Measurements from ENCODE around the gene SARS2.
"Not testable (repeated sequence)": the region's sequence is repeated elsewhere in the genome, so short reads cannot be mapped to it uniquely, and the experiment has no call there.

SARS2 gene, protein sequence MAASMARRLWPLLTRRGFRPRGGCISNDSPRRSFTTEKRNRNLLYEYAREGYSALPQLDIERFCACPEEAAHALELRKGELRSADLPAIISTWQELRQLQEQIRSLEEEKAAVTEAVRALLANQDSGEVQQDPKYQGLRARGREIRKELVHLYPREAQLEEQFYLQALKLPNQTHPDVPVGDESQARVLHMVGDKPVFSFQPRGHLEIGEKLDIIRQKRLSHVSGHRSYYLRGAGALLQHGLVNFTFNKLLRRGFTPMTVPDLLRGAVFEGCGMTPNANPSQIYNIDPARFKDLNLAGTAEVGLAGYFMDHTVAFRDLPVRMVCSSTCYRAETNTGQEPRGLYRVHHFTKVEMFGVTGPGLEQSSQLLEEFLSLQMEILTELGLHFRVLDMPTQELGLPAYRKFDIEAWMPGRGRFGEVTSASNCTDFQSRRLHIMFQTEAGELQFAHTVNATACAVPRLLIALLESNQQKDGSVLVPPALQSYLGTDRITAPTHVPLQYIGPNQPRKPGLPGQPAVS

DNA sequence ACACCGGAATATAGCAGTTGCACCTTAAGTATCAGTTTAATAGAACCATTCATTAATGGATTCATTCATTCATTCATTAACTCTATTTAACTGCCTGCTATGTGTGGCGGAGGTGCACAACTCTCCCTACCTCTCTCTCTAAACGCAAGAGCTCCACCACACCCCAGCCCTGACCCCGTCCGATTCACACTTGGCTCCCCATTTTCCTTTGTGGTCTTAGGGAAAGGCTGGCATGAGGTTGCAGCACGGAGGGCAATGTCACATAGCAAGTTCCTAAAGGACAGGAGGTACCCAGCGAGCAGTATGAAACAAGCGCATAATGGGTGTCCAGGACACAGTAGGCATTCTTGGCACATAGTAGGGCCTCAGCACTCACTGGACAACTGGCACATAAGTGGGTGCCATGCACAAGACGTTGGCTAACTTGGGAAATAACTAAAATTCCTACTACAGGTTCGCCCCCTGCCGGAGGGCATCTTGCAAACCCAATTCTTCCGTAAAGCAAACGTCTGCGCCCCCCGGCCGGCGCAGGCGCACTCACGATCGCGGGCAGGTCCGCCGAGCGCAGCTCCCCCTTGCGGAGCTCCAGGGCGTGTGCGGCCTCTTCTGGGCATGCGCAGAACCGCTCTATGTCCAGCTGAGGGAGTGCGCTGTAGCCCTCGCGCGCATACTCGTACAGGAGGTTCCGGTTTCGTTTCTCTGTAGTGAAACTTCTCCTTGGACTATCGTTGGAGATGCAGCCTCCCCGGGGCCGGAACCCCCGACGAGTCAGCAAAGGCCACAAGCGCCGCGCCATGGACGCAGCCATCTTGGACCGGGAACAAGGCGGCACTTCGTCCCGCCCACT, at the start of gene SARS2:
Gene SARS2, minus strand, starts transcription at position 835 of the 847 bp plus-strand sequence. Its CDS starts 27 bp downstream, at position 808.
- no peak for FAIRE-seq

DNA sequence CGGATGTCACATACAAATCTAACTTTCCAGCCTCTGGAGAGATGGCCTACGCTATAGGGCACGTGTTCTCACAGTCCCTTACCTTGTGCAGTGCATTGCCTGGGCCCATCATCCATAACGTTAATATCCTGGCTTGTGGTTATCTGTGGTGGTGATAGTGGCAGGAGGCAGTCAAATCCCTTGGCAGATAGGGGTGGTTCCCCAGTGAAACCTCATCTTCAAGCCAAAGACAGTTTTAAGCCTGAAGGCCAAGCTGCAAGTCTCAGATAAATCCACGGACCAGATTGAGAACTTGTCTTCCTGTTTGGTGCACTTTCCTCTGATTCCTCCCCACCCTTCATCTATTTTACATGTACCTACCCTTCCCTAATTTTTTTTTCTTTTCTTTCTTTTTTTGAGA, 49.2 kb upstream of the SARS2 start:
- no peak for FAIRE-seq

DNA sequence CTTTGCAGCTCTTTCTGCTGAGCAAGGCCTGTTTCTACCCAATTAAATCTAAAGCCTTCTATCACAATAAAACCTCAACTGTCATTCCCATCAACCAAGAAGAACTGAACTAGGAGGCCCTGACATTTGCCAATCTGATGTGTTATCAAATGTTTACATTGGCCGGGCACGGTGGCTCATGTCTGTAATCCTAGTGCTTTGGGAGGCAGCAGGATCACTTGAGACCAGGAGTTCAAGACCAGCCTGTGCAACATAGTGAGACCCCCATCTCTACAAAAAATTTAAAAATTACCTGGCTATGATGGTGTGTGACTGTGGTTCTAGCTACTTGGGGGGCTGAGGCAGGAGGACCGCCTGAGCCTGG, 47.7 kb upstream of the SARS2 start:
- FAIRE-seq: no peak

DNA sequence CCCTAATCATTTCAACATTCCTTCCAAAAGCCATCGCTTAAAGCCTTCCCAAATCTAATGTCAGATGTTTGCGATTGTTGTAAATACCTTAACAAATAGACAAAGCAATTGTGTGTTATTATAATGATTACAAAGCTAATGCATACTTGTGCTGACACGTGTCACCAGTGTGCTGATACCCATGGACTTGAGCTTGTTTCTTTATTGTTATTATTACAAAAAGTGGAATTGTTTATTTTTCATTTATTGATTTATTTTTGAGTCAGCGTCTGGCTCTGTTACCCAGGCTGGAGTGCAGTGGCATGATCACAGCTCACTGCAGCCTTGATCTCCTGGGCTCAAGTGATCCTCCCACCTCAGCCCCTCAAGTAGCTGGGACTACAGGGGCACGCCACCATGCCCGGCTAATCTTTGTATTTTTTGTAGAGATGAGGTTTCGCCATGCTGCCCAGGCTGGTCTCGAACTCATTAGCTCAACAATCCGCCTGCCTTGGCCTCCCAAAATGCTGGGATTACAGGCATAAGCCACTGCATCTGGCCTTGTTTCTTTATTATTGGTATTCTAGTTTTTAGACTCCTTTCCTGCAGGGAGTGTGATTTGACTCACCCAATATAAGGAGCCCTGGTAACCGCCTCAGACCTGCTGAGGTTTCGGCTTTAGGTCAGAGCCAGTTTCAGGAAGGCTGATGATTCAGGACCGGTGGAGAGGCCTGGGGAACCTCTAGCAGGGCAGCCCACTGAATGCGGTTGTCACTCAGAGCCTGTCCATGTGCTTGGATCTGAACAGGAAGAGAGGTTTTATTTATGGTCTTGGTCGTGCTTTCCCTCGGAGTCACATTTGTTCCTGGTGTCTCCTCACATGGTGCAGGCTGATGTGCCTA, 47.1 kb upstream of the SARS2 start:
- FAIRE-seq: no peak

DNA sequence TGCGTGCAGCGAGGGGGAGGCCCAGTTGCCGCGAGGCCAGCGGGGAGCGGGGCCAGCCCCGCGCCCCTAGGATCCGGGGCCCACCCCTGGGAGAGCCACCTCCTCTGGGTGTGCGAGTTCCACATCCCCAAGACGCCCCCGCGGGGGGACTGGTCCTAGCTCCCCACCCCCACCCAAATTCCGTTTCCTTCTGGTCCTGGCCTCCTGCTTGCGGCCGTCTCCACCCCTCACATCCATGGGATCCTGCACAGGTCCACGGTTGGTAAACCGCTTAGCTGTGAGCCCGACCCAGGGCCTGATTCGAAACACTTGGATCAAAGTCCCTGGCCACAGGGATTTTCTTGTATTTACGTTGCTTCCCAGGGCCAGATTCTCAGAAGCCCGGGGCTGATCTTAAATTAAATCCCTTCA, 45.3 kb upstream of the SARS2 start:
- FAIRE-seq: no peak

DNA sequence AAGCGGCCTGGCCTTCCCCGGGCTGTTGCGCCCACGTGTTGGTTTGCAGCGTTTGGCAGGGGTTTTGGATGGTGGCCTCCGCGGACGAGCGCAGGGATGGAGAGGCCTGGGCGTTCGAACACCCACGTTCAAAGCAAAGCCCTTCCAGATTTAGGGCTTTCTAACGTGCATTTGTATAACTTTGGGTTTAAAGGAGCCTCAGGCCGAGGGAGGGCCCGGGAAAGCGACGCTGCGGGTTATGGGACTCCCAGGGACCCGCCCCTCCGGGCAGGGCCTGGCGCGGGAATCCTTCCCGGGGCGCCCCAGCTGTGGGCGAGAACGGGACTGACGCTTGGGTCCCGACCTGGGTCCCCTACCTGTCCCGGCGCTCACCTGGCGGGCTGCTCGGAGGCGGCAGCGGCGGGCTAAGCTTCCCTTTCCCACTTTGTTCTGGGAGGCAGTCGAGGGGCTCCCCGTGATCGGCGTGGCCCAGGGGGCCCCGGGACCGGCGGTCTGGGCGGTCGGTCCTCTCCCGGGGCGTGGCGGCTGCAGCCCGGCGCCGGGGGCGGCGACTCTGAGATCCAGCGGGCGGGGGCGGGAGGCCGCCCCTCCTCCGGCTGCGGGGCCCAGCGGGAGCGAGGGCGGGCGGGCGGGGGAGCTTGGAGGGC, 44.8 kb upstream of the SARS2 start, which contains the start of gene FBXO17:
Gene FBXO17, minus strand, starts transcription at position 529 of the 647 bp plus-strand sequence. CDS start 25,423 bp downstream, outside the sequence.
- no peak for FAIRE-seq

DNA sequence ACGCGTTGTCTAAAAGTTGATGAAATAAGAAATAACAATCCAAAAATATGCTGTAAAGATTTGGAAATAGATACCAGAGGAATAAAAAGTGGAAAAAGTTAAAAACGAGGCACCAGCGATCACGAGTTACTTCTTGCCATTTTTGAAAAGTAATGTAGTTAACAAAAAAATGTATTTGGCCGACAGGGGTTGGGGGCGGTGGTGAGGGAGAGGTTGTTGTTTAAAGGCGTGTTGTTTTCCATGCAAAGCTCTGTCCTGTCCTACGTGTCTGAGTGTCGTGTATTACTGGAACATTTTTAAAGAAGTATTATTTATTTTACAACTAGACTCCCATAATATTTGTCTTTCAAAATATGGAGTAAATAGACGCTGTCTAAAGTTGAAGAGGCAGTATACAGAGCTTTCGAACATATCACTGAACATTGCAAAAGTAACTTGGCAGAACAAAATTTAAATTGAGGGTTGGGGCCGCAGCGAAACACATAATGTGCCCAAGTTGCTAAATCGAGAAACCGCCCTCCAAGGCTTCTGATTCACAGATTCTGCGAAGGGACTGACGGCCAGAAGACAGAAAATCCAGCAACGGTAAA, 44.2 kb upstream of the SARS2 start:
- no peak for FAIRE-seq

DNA sequence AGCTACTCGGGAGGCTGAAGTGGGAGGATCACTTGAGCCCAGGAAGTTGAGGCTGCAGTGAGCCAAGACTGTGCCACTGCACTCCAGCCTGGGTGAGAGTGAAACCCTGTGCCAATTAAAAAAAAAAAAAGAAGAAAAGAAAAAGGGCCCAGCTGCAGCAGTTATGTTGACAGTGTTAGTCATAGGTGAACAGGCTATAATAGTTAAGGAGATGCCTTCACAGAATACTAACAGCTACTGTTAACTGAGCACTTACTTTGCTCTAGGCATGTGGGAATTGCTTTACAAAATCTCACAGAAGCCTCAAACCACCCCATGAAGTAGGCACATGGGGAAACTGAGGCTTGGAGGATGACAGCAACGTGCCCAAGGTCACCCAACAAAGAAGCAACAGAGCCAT, 41.1 kb upstream of the SARS2 start:
- no peak for FAIRE-seq

DNA sequence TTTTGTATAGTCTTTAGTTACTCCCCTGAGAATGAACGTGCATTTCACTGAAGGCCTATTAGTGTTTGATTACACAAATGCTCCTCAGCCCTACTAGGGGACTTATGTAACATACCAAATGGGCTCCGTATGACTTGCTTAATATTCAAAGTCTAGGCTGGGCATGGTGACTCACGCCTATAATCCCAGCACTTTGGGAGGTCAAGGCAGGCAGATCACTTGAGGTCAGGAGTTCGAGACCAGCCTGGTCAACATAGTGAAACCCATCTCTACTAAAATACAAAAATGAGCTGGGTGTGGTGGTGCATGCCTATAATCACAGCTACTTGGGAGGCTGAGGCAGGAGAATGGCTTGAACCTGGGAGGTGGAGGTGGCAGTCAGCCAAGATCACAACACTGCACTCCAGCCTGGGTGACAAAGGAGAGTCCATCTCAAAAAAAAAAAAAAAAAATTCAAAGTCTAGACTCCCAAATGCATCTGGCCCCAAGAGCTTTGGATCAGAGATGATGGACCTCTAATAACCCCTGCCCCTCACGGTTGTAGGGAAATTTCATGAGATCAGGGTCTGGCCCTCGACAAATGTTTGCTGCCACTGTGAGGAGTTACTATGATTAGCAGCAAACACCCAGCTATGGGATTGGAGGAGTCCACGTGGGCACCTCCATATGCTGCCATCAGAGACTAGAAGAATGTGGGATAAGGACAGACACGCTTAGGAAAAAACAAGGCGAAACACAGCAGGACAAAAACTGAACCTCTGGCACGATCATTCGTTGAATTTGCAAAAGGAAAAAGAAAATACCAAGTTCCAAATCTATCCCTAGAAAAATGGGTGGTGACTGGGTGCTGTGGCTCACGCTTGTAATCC, 40.3 kb upstream of the SARS2 start:
- FAIRE-seq: no peak

DNA sequence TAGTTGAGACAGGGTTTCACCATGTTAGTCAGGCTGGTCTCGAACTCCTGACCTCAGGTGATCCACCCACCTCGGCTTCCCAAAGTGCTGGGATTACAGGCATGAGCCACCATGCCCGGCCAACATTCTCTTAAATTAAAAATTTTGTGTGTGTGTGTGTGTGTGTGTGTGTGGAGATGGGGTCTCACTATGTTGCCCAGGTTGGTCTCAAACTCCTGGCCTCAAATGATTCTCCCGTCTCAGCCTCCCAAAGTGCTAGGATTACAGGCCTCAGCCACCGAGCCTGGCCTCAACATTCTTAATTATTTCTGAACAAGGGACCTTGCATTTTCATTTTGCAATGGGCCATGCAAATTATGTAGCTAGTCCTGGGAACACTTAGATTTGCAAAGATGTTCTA, 35.6 kb upstream of the SARS2 start:
- FAIRE-seq: not testable (repeated sequence)

DNA sequence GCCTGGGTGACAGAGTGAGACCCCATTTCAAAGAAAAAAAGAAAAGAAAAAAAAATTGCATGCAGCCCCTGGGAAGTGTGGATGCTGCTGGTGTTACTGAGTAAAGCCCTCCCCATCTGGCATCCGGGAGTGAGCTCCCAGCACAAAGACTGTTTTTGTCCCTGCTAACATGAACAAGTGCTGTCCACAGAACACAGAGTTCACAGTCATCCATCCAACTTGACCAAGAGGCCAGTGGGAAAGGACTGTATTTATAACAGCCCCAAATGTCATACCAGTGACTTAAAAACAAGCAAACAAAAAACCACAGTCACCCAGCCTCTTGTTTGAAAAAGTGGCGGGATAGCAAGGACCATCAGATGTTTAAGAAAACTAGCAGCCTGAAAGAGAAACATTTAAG, 34.2 kb upstream of the SARS2 start:
- no peak for FAIRE-seq

DNA sequence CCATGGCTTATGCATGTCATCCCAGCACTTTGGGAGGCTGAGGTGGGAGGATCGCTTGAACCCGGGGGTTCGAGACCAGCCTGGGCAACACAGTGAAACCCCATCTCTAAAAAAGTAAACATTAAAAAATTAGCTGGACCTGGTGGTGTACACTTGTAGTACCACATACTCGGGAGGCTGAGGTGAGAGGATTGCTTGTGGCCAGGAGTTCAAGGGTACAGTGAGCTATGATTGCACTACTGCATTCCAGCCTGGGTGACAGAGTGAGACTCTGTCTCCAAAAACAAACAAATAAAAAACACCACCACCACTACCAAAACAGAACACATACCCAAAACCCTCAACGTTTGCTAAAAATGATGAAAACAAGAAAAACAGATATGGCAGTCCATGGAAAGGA, 29.1 kb upstream of the SARS2 start:
- no peak for FAIRE-seq

DNA sequence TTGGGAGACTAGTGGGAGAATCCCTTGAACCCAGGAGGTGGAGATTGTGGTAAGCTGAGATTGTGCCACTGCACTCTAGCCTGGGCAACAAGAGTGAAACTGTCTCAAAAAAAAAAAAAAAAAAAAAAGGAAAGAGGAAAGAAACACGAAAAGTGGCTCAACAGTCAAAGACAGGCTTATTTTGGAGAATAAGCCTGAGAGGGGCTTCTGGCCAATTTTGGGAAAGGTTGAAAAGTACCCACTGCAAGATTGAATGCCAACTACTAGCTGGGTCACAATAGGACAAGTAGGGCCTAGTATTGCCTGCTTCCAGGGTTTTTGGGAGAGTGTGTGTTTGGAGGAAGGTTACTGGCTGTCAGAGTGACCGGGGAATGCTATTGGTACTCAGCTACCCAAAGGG, 27.7 kb upstream of the SARS2 start:
- no peak for FAIRE-seq

DNA sequence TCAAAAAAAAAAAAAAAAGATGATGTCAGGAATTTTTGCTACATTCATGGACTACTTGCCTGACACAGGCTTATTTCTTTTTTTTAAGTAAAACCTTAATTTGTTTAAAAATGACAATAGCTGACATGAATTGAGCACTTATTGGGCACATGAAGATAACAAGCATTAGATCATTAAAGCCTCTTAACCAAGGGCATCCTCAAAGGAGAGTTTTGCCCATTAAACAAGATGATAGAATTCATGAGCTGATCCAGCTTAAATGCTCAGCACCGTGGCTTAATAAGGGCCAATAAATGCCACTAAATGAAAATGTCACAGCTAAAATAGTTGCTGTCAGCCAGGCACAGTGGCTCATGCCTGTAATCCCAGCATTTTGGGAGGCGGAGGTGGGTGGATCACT, 25.7 kb upstream of the SARS2 start:
- no peak for FAIRE-seq

DNA sequence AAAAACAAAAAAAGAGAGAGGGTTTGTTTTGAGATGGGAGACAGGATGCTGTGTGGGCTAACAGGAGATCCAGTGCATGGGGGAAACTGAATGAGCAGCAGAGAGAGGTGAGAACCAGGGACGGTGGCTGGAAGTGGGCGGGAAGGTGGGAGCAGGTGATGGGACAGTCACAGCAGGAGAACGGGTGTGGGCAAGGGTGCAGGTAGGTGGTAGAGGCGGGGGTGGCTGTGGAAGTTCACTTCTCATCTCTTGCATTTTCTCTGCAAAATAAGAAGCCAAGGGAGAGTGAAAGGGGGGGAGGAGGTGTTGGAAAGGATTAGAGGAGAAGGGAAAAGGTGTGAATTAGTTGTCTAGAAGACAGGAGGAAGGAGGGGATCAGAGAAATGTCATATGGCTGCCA, 23.1 kb upstream of the SARS2 start:
- FAIRE-seq: no peak

DNA sequence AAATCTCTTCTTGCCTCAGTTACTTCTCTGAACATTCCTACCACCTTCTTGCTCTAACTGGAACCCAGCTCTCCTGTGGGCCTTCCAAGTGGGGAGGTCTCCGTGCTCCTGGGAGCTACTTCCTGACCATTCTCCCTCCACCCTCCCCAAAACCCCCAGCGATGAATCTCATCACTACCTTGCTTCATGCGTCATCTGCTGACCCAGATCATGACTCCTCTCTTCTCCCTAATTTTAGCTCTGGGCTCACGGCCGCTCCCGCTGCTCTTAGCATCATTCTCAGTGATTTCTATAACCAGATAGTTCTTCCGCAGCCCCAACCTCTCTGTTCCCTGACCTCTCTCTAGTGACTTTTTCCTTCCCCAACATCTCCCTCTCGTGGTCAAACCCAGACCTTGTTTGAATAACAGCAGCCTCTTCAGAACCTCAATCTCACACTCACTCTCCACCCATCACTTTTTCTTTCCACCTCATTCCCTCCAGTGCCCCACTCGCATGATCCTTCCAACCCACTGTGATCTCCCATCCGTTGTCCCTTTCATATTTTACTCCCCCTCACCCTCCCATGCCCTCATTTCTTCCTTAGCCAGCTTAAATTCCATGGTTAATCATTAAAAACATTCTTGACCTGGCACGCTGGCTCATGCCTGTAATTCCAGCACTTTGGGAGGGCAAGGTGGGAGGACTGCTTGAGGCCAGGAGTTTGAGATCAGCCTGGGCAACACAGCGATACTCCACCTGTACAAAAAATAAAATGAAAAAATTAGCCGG, 22.0 kb upstream of the SARS2 start:
- FAIRE-seq: no peak

DNA sequence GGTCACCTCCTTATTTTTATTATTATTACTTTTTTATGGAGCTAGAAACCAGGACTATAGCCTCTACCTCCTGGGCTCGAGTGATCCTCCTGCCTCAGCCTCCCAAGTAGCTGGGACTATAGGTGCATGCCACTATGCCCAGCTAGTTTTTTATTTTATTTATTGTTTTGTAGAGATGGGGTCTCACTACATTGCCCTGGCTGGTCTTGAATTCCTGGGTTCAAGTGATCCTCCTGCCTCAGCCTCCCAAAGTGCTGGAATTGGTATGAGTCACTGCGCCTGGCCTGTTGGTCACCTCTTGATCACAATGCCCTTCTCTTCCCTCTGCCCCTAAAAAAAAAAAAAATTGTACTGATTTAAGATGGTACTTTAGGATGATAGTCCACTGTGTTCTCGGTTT, 20.6 kb upstream of the SARS2 start:
- no peak for FAIRE-seq

DNA sequence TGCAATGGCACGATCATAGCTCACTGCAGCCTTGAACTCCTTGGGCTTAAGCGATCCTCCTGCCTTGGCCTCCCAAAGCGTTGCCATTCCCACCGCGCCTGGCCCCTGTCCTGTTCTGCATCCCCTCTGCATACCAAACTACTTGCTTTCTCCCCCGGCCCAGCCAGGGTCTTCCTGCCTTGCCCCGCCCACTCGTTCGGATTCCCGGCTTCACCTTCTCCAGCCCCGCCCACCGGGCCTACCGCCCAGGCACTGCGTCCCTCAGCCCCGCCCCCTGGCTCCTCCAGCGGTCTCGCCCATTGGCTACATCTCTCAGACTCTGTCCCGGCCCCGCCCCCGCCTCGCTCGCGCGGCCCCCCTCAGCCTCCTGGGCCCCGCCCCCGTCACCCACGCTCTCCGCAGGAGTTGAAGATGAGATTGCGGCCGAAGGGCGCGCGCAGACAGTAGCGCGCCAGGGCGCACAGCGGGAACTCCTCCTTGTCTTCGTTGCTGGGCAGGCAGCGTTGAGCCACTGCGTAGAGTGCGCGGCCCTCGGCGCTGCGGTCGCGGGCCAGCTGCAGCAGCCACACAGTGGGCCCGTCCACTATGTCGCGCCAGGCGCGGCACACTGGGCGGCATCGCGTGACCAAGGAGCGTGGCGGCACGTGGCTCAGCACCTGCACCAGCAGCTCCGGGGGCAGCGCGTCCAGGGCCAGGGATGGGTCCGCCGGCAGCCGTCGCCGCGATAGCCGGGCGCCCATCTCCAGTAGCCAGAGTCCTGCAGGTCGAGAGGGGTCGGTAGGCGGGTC, 19.2 kb upstream of the SARS2 start:
- FAIRE-seq: no peak

All from colon (tissue), 2 donors.